GM21529 (cell line): Measurements from ENCODE around the gene NELL1.

Source experiments
- ATAC-seq: cut with Tn5 transposase; IDR thresholded peaks from one replicate; pipeline ENCODE4 v1.9.1; 2021; ENCODE audit not compliant: unreplicated experiment

The NELL1 gene

GRCh38 chr11:21546703-21547102, 877.3 kb downstream of the NELL1 start:
- no peak for ATAC-seq

- no peak for ATAC-seq
These were observed 883.5 kb downstream of the NELL1 start for GRCh38 chr11:21552911-21553310.

GRCh38 chr11:21553795-21554194, 884.4 kb downstream of the NELL1 start:
- ATAC-seq: no peak

- ATAC-seq: no peak
These were observed 884.9 kb downstream of the NELL1 start for GRCh38 chr11:21554284-21554683.

GRCh38 chr11:21556926-21557325, 887.5 kb downstream of the NELL1 start:
- no peak for ATAC-seq

GRCh38 chr11:21560466-21560975, 891.1 kb downstream of the NELL1 start:
- ATAC-seq: no peak

- ATAC-seq: no peak
These were observed 892.2 kb downstream of the NELL1 start for GRCh38 chr11:21561581-21561980.

GRCh38 chr11:21564095-21564494, 894.7 kb downstream of the NELL1 start:
- no peak for ATAC-seq

GRCh38 chr11:21564833-21565682, 895.7 kb downstream of the NELL1 start:
- ATAC-seq: no peak

- no peak for ATAC-seq
These were observed 897.2 kb downstream of the NELL1 start for GRCh38 chr11:21566521-21567117.

- no peak for ATAC-seq
These were observed 898.4 kb downstream of the NELL1 start for GRCh38 chr11:21567645-21568290.

- no peak for ATAC-seq
These were observed 902.8 kb downstream of the NELL1 start for GRCh38 chr11:21572210-21572609.

GRCh38 chr11:21582791-21583190, 913.4 kb downstream of the NELL1 start:
- no peak for ATAC-seq

GRCh38 chr11:21588754-21589153, 919.4 kb downstream of the NELL1 start:
- ATAC-seq: no peak

GRCh38 chr11:21602699-21603098, 933.3 kb downstream of the NELL1 start:
- ATAC-seq: no peak

- ATAC-seq: no peak
These were observed 934.5 kb downstream of the NELL1 start for GRCh38 chr11:21603886-21604285.

- no peak for ATAC-seq
These were observed 935.2 kb downstream of the NELL1 start for GRCh38 chr11:21604564-21604963.

- no peak for ATAC-seq
These were observed 942.9 kb downstream of the NELL1 start for GRCh38 chr11:21612326-21612725.

- no peak for ATAC-seq
These were observed 945.6 kb downstream of the NELL1 start for GRCh38 chr11:21614961-21615360.

GRCh38 chr11:21615955-21616371, 946.6 kb downstream of the NELL1 start:
- ATAC-seq: no peak

GRCh38 chr11:21622566-21622965, 953.2 kb downstream of the NELL1 start:
- ATAC-seq: no peak

- no peak for ATAC-seq
These were observed 953.6 kb downstream of the NELL1 start for GRCh38 chr11:21622995-21623394.
